ENCODE results near the gene KAT7.

DNA sequence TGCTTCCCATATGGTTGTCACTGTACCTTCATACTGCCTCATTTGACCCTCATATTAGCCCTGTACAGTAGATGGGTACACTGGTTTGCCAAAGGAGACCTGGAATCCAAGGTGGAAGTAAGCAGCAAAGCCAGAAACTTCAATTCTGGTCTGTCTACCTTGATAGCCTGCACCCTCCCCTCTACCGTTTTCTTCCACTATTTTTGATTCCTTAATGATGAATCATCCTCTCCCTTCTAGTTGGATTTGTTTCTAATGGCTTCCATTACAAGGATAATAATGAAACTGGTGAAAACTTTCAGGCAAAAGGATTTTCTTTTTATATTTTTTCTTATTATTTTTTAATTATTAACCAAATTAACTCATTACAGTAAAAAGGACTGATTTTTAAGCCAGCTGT is 42.1 kb downstream of the KAT7 start:
- TF ChIP-seq EGR1 (IDR thresholded peaks at IDR 0.05; ENCODE audit: low read depth) (no peak), YY1 (IDR thresholded peaks at IDR 0.05; ENCODE audit: extremely low read depth, insufficient replicate concordance, low read depth, low read length) (no peak), POLR2A (IDR thresholded peaks at IDR 0.05; ENCODE audit: borderline replicate concordance, extremely low read depth, insufficient read depth, insufficient read length) (no peak), CEBPB (IDR thresholded peaks at IDR 0.05; ENCODE audit: low read depth) (no peak), RAD21 (IDR thresholded peaks at IDR 0.05; ENCODE audit: low read depth) (no peak), EZH2phosphoT487 (IDR thresholded peaks at IDR 0.05; ENCODE audit: borderline replicate concordance) (no peak), SP1 (IDR thresholded peaks at IDR 0.05; ENCODE audit: low read depth) (no peak)
- TF ChIP-seq, protein P1, sequence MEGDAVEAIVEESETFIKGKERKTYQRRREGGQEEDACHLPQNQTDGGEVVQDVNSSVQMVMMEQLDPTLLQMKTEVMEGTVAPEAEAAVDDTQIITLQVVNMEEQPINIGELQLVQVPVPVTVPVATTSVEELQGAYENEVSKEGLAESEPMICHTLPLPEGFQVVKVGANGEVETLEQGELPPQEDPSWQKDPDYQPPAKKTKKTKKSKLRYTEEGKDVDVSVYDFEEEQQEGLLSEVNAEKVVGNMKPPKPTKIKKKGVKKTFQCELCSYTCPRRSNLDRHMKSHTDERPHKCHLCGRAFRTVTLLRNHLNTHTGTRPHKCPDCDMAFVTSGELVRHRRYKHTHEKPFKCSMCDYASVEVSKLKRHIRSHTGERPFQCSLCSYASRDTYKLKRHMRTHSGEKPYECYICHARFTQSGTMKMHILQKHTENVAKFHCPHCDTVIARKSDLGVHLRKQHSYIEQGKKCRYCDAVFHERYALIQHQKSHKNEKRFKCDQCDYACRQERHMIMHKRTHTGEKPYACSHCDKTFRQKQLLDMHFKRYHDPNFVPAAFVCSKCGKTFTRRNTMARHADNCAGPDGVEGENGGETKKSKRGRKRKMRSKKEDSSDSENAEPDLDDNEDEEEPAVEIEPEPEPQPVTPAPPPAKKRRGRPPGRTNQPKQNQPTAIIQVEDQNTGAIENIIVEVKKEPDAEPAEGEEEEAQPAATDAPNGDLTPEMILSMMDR (IDR thresholded peaks at IDR 0.05 in 2 of 3, conservative IDR thresholded peaks at IDR 0.05 in 1 of 3; ENCODE audit: borderline replicate concordance in 1 of 3, insufficient read depth in 1 of 3, low read depth in 2 of 3, low read length in 2 of 3), result no peak
- TF ChIP-seq, protein P2, sequence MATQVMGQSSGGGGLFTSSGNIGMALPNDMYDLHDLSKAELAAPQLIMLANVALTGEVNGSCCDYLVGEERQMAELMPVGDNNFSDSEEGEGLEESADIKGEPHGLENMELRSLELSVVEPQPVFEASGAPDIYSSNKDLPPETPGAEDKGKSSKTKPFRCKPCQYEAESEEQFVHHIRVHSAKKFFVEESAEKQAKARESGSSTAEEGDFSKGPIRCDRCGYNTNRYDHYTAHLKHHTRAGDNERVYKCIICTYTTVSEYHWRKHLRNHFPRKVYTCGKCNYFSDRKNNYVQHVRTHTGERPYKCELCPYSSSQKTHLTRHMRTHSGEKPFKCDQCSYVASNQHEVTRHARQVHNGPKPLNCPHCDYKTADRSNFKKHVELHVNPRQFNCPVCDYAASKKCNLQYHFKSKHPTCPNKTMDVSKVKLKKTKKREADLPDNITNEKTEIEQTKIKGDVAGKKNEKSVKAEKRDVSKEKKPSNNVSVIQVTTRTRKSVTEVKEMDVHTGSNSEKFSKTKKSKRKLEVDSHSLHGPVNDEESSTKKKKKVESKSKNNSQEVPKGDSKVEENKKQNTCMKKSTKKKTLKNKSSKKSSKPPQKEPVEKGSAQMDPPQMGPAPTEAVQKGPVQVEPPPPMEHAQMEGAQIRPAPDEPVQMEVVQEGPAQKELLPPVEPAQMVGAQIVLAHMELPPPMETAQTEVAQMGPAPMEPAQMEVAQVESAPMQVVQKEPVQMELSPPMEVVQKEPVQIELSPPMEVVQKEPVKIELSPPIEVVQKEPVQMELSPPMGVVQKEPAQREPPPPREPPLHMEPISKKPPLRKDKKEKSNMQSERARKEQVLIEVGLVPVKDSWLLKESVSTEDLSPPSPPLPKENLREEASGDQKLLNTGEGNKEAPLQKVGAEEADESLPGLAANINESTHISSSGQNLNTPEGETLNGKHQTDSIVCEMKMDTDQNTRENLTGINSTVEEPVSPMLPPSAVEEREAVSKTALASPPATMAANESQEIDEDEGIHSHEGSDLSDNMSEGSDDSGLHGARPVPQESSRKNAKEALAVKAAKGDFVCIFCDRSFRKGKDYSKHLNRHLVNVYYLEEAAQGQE (IDR thresholded peaks at IDR 0.05; ENCODE audit: low read depth), result no peak

Measured in HCT116 (cell line).